HL-60 (cell line): ENCODE results near the gene IL17D.

ENCODE experiments used
- POLR2AphosphoS5 ChIP-seq: IDR thresholded peaks from 2 replicates; pipeline ENCODE4 v1.6.1; 2012; ENCODE audit warnings: low read depth
- TF ChIP-seq, protein P1 (sequence below): IDR thresholded peaks from one replicate; pipeline ENCODE4 v1.5.1; 2011; ENCODE audit warnings: low read length, control low read depth, inconsistent platforms; ENCODE audit not compliant: insufficient read depth

- TF ChIP-seq, protein P1, sequence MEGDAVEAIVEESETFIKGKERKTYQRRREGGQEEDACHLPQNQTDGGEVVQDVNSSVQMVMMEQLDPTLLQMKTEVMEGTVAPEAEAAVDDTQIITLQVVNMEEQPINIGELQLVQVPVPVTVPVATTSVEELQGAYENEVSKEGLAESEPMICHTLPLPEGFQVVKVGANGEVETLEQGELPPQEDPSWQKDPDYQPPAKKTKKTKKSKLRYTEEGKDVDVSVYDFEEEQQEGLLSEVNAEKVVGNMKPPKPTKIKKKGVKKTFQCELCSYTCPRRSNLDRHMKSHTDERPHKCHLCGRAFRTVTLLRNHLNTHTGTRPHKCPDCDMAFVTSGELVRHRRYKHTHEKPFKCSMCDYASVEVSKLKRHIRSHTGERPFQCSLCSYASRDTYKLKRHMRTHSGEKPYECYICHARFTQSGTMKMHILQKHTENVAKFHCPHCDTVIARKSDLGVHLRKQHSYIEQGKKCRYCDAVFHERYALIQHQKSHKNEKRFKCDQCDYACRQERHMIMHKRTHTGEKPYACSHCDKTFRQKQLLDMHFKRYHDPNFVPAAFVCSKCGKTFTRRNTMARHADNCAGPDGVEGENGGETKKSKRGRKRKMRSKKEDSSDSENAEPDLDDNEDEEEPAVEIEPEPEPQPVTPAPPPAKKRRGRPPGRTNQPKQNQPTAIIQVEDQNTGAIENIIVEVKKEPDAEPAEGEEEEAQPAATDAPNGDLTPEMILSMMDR = no peak
- no peak for TF ChIP-seq POLR2AphosphoS5
Measured at GRCh38 chr13:20700288-20700687, 3.2 kb upstream of the IL17D start.
